Measurements from ENCODE around the gene NOS1.
"Not testable (repeated sequence)": the region's sequence is repeated elsewhere in the genome, so short reads cannot be mapped to it uniquely, and the experiment has no call there.

NOS1 gene

GRCh38 chr12:117190210-117190781 is 171.1 kb downstream of the NOS1 start, which contains the start of gene FBXO21:
FBXO21 (minus strand) TSS chr12:117190470; CDS start chr12:117190456, 14 bp downstream.
- H3K9me3 ChIP-seq (ENCODE audit: control insufficient read depth, low read length), result no peaks in the 10 kb centered on the region
- no peaks in the 10 kb centered on the region for H3K27me3 ChIP-seq (replicated peaks; ENCODE audit: control insufficient read depth, insufficient read depth, low read length)
- H3K4me1 ChIP-seq (ENCODE audit: control insufficient read depth, insufficient read depth, low read length), result peaks cover 22% of the 10 kb centered on the region
- H3K9ac ChIP-seq (ENCODE audit: low read length), result peak within 1 kb of the TSS; percentile 83
- peaks cover 10% of the 10 kb centered on the region for H3K36me3 ChIP-seq (ENCODE audit: control insufficient read depth, insufficient read depth, low read length, severe bottlenecking)
- peak within 1 kb of the TSS; percentile 93 for H3K4me3 ChIP-seq (ENCODE audit: low read length)
- DNase-seq (ENCODE audit: low read depth), result peak; percentile 96

DNA sequence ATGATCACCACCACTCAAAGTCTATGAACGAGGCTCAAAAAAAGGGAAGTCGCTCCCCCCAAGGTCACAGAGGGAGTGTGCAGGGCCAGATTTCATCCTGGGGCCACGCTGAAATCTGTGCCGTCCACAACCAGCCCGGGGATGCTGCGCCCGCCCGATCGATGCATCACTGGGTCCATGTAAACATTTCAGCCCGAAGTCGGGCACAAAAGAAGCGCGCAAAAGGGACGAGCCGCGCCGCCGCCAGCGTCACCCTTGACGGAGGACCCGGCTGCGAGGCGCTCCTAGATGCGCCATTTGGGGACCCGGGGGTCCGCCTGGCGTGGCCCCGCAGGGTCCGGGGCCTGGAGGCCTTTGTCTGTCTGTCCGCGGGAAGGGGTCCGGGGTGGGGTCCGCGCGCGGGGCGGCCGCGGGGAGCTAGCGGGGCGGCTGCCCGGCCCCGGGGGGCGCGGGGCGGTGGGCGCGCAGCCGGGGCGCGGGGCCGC is 171.7 kb downstream of the NOS1 start:
- Histone ChIP-seq H3K9me3 (ENCODE audit: control insufficient read depth, low read length) (no peaks in the 10 kb centered on the region), H3K36me3 (ENCODE audit: control insufficient read depth, insufficient read depth, low read length, severe bottlenecking) (peaks cover 14% of the 10 kb centered on the region), H3K9ac (ENCODE audit: low read length) (peak overlapping the region; percentile 83), H3K27me3 (replicated peaks; ENCODE audit: control insufficient read depth, insufficient read depth, low read length) (no peaks in the 10 kb centered on the region), H3K4me1 (ENCODE audit: control insufficient read depth, insufficient read depth, low read length) (peaks cover 22% of the 10 kb centered on the region), H3K4me3 (ENCODE audit: low read length) (peak overlapping the region; percentile 93)
- DNase-seq (ENCODE audit: low read depth), result peak; percentile 67

- Histone ChIP-seq H3K9ac (ENCODE audit: low read length) (peak overlapping the region; percentile 83), H3K36me3 (ENCODE audit: control insufficient read depth, insufficient read depth, low read length, severe bottlenecking) (peaks cover 20% of the 10 kb centered on the region), H3K27me3 (replicated peaks; ENCODE audit: control insufficient read depth, insufficient read depth, low read length) (no peaks in the 10 kb centered on the region), H3K9me3 (ENCODE audit: control insufficient read depth, low read length) (no peaks in the 10 kb centered on the region), H3K4me1 (ENCODE audit: control insufficient read depth, insufficient read depth, low read length) (peaks cover 22% of the 10 kb centered on the region), H3K4me3 (ENCODE audit: low read length) (peak overlapping the region; percentile 93)
- DNase-seq (ENCODE audit: low read depth), result peak; percentile 12
Observed at GRCh38 chr12:117188961-117189724, 172.3 kb downstream of the NOS1 start.

DNA sequence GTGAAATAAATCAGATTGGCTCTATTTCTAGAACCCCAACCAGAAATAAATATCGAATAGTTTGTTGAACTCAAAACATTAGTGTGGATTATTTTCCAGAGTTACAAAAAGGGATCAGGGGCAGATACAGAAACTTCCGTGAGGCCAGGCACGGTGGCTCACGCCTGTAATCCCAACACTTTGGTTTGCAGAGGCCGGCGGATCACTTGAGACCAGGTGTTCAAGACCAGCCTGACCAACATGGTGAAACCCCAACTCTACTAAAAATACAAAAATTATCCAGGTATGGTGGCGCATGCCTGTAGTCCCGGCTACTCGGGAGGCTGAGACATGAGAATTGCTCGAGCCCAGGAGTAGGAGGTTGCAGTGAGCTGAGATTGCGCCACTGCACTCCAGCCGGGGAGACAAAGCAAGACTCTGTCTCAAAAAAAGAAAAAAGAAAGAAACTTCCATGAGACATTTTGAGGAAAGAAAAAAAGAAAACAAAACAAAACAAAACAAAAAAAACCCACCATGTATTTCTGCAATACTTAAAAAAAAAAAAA is 173.2 kb downstream of the NOS1 start:
- H3K9ac ChIP-seq (ENCODE audit: low read length), result no peak overlapping the region
- H3K4me1 ChIP-seq (ENCODE audit: control insufficient read depth, insufficient read depth, low read length), result peaks cover 22% of the 10 kb centered on the region
- DNase-seq (ENCODE audit: low read depth), result no peak
- no peaks in the 10 kb centered on the region for H3K9me3 ChIP-seq (ENCODE audit: control insufficient read depth, low read length)
- H3K27me3 ChIP-seq (replicated peaks; ENCODE audit: control insufficient read depth, insufficient read depth, low read length), result no peaks in the 10 kb centered on the region
- no peak overlapping the region for H3K4me3 ChIP-seq (ENCODE audit: low read length)
- peaks cover 28% of the 10 kb centered on the region for H3K36me3 ChIP-seq (ENCODE audit: control insufficient read depth, insufficient read depth, low read length, severe bottlenecking)

DNA sequence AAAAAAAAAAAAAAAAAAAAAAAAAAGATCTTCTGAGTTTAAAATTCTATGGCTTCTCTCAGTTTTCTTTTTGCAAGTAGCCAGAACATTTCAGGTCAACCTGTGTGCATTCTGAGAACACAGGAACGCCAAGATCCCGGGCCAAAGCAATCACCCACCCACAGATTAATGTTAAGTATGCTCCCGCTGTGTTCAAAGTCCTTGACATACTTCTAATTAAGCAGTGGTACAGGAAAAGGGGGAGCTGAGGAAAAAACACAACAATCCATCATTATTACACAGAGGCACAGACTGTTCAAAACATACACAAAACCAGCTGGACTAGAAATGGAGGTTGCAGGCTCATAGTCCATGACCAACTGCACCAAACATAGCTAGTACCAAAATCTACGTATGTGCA is 174.0 kb downstream of the NOS1 start:
- Histone ChIP-seq H3K9me3 (ENCODE audit: control insufficient read depth, low read length) (no peaks in the 10 kb centered on the region), H3K4me1 (ENCODE audit: control insufficient read depth, insufficient read depth, low read length) (peaks cover 22% of the 10 kb centered on the region), H3K36me3 (ENCODE audit: control insufficient read depth, insufficient read depth, low read length, severe bottlenecking) (peaks cover 28% of the 10 kb centered on the region), H3K27me3 (replicated peaks; ENCODE audit: control insufficient read depth, insufficient read depth, low read length) (no peaks in the 10 kb centered on the region), H3K4me3 (ENCODE audit: low read length) (no peak overlapping the region), H3K9ac (ENCODE audit: low read length) (no peak overlapping the region)
- no peak for DNase-seq (ENCODE audit: low read depth)

DNA sequence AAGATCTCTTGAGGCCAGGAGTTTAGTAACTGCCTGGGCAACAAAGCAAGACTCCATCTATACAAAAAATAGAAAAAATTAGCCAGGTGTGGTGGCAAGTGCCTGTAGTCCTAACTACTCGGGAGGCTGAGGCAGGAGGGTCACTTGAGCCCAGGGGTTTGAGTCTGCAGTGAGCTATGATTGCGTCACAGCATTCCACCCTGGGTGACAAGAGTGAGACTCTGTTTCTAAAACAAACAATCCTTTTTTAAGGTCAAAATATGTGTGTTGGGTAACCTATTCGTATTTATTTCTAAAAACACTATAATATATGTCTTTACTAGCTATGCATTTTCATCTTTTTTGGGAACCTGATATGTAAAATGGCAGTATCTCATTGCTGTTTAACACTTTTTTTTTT is 178.6 kb downstream of the NOS1 start:
- Histone ChIP-seq H3K9ac (ENCODE audit: low read length) (no peak overlapping the region), H3K4me1 (ENCODE audit: control insufficient read depth, insufficient read depth, low read length) (no peaks in the 10 kb centered on the region), H3K9me3 (ENCODE audit: control insufficient read depth, low read length) (no peaks in the 10 kb centered on the region), H3K36me3 (ENCODE audit: control insufficient read depth, insufficient read depth, low read length, severe bottlenecking) (peaks cover 36% of the 10 kb centered on the region), H3K4me3 (ENCODE audit: low read length) (no peak overlapping the region), H3K27me3 (replicated peaks; ENCODE audit: control insufficient read depth, insufficient read depth, low read length) (no peaks in the 10 kb centered on the region)
- DNase-seq (ENCODE audit: low read depth), result no peak

DNA sequence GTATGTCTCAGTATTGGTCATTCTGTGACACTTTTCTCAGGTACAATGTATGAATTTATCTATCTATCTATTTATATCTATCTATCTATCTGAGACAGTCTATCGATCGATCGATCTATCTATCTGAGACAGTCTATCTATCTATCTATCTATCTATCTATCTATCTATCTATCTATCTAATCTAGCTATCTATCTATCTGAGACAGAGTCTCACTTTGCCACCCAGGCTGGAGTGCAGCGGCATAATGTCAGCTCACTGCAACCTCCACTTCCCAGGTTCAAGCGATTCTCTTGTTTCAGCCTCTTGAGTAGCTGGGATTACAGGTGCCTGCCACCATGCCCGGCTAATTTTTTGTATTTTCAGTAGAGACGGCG is 180.0 kb downstream of the NOS1 start:
- not testable (repeated sequence) for H3K27me3 ChIP-seq (replicated peaks; ENCODE audit: control insufficient read depth, insufficient read depth, low read length); H3K4me3 ChIP-seq (ENCODE audit: low read length); H3K4me1 ChIP-seq (ENCODE audit: control insufficient read depth, insufficient read depth, low read length); DNase-seq (ENCODE audit: low read depth); H3K9ac ChIP-seq (ENCODE audit: low read length); H3K9me3 ChIP-seq (ENCODE audit: control insufficient read depth, low read length)
- peaks cover 41% of the 10 kb centered on the region for H3K36me3 ChIP-seq (ENCODE audit: control insufficient read depth, insufficient read depth, low read length, severe bottlenecking)

DNA sequence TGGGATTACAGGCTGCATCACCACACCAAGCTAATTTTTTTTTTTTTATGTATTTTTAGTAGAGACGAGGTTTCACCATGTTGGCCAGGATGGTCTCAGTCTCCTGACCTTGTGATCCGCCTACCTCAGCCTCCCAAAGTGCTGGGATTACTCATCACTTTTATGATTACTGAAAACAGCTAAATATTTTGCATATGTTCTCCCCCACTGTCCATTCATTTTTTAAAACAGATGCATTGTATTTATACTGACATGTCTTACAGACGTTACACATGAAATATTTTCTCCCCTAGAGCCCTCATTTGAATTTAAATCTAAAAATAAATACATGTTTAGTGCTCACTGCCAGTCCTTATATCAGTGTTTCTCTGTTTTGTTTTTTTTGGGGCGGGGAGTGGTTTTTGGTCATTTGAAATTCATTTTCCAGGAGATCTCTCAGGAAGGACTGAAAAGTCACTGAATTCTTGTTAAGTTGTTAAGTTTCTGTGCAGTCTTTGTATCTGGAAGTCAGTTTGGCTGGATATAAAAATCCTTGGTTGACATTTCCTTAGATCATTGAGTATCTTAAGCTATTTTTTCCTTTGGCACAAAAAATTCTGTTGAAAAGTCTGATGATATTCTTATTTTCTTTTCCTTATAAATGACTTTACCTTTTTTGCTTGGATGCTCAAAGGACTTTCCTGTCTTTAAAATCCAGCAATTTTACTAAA is 180.5 kb downstream of the NOS1 start:
- H3K4me1 ChIP-seq (ENCODE audit: control insufficient read depth, insufficient read depth, low read length), result no peaks in the 10 kb centered on the region
- H3K9me3 ChIP-seq (ENCODE audit: control insufficient read depth, low read length), result no peaks in the 10 kb centered on the region
- H3K9ac ChIP-seq (ENCODE audit: low read length), result no peak overlapping the region
- H3K36me3 ChIP-seq (ENCODE audit: control insufficient read depth, insufficient read depth, low read length, severe bottlenecking), result peaks cover 42% of the 10 kb centered on the region
- no peaks in the 10 kb centered on the region for H3K27me3 ChIP-seq (replicated peaks; ENCODE audit: control insufficient read depth, insufficient read depth, low read length)
- DNase-seq (ENCODE audit: low read depth), result no peak
- no peak overlapping the region for H3K4me3 ChIP-seq (ENCODE audit: low read length)

DNA sequence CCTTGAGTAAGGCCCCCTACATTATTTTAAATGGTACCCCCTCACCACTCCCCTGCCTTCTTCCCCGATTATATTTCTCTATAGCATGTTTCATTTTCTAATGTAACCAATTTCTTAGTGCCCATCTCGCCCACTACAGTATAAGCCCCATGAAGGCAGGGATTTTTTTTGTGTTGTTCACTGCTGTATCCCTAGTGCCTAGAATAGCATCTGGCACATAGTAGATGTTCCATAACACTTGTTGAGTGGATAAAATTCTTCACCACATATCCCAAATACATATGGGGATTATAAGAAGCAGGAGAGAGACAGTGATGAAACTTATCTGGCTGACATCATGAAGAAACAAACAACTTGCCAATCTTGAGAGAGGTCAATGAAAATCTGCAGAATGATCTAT is 182.7 kb downstream of the NOS1 start:
- Histone ChIP-seq H3K27me3 (replicated peaks; ENCODE audit: control insufficient read depth, insufficient read depth, low read length) (no peaks in the 10 kb centered on the region), H3K36me3 (ENCODE audit: control insufficient read depth, insufficient read depth, low read length, severe bottlenecking) (peaks cover 47% of the 10 kb centered on the region), H3K4me3 (ENCODE audit: low read length) (no peak overlapping the region), H3K4me1 (ENCODE audit: control insufficient read depth, insufficient read depth, low read length) (no peaks in the 10 kb centered on the region), H3K9me3 (ENCODE audit: control insufficient read depth, low read length) (no peaks in the 10 kb centered on the region), H3K9ac (ENCODE audit: low read length) (no peak overlapping the region)
- no peak for DNase-seq (ENCODE audit: low read depth)

GRCh38 chr12:117178301-117178700 is 183.1 kb downstream of the NOS1 start:
- Histone ChIP-seq H3K36me3 (ENCODE audit: control insufficient read depth, insufficient read depth, low read length, severe bottlenecking) (peaks cover 47% of the 10 kb centered on the region), H3K4me1 (ENCODE audit: control insufficient read depth, insufficient read depth, low read length) (no peaks in the 10 kb centered on the region), H3K4me3 (ENCODE audit: low read length) (no peak overlapping the region), H3K9ac (ENCODE audit: low read length) (no peak overlapping the region), H3K27me3 (replicated peaks; ENCODE audit: control insufficient read depth, insufficient read depth, low read length) (no peaks in the 10 kb centered on the region), H3K9me3 (ENCODE audit: control insufficient read depth, low read length) (no peaks in the 10 kb centered on the region)
- DNase-seq (ENCODE audit: low read depth), result no peak

DNA sequence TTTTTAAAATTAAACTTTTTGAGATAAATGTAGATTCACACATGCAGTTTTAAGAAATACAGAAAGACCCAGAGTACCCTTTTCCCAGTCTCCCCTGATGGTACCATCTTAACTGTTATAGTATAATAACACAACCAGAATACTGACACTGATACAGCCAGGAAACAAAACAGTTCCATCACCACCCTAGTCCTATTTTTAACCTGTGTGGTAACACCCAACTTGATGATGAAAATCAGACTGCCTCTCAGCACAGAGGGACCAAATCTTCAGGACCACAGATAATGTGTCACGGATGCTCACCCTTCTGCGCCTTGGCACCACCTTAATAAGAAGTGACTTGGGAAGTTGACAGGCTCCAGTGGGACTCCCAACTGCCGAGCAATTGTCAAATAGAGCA is 189.3 kb downstream of the NOS1 start:
- Histone ChIP-seq H3K36me3 (ENCODE audit: control insufficient read depth, insufficient read depth, low read length, severe bottlenecking) (peaks cover 80% of the 10 kb centered on the region), H3K9ac (ENCODE audit: low read length) (no peak overlapping the region), H3K4me3 (ENCODE audit: low read length) (no peak overlapping the region), H3K27me3 (replicated peaks; ENCODE audit: control insufficient read depth, insufficient read depth, low read length) (no peaks in the 10 kb centered on the region), H3K9me3 (ENCODE audit: control insufficient read depth, low read length) (no peaks in the 10 kb centered on the region), H3K4me1 (ENCODE audit: control insufficient read depth, insufficient read depth, low read length) (no peaks in the 10 kb centered on the region)
- DNase-seq (ENCODE audit: low read depth), result no peak

Measured in adipocyte (in vitro differentiated cells).